IPS-18a (cell line): ENCODE measurements around the gene LYPD6B.

Experiments used
- H3K27ac ChIP-seq: one replicate; pipeline ENCODE4 v1.5.1; 2013; ENCODE audit warnings: low read length
- H3K27me3 ChIP-seq: one replicate; pipeline ENCODE4 v1.6.1; 2013; ENCODE audit warnings: mild to moderate bottlenecking, low read length; ENCODE audit not compliant: control insufficient read depth, insufficient read depth
- H3K36me3 ChIP-seq: one replicate; pipeline ENCODE4 v1.6.1; 2013; ENCODE audit warnings: low read depth, low read length; ENCODE audit not compliant: control insufficient read depth
- H3K4me1 ChIP-seq: one replicate; pipeline ENCODE4 v1.6.1; 2013; ENCODE audit warnings: low read depth, low read length; ENCODE audit not compliant: control insufficient read depth
- H3K4me3 ChIP-seq: one replicate; pipeline ENCODE4 v1.5.1; 2013; ENCODE audit warnings: low read length
- H3K9ac ChIP-seq: one replicate; pipeline ENCODE4 v1.6.1; 2013; ENCODE audit warnings: mild to moderate bottlenecking, low read length, moderate library complexity
- H3K9me3 ChIP-seq: one replicate; pipeline ENCODE4 v1.6.1; 2013; ENCODE audit warnings: low read depth, low read length; ENCODE audit not compliant: control insufficient read depth

Gene LYPD6B

GRCh38 chr2:149082735-149083134 lies 44.2 kb downstream of the LYPD6B start:
- no peaks in the 10 kb centered on the region for H3K27me3 ChIP-seq
- H3K27ac ChIP-seq: no peak overlapping the region
- peaks cover 34% of the 10 kb centered on the region for H3K4me1 ChIP-seq
- no peak overlapping the region for H3K9ac ChIP-seq
- no peaks in the 10 kb centered on the region for H3K9me3 ChIP-seq
- H3K4me3 ChIP-seq: no peak overlapping the region
- no peaks in the 10 kb centered on the region for H3K36me3 ChIP-seq

GRCh38 chr2:149084924-149085795 lies 46.7 kb downstream of the LYPD6B start:
- Histone ChIP-seq H3K27ac (no peak overlapping the region), H3K4me3 (no peak overlapping the region), H3K9ac (no peak overlapping the region), H3K27me3 (no peaks in the 10 kb centered on the region), H3K36me3 (no peaks in the 10 kb centered on the region), H3K4me1 (peaks cover 27% of the 10 kb centered on the region), H3K9me3 (no peaks in the 10 kb centered on the region)

- Histone ChIP-seq H3K9me3 (no peaks in the 10 kb centered on the region), H3K9ac (no peak overlapping the region), H3K4me1 (peaks cover 7% of the 10 kb centered on the region), H3K27ac (no peak overlapping the region), H3K36me3 (no peaks in the 10 kb centered on the region), H3K27me3 (no peaks in the 10 kb centered on the region), H3K4me3 (no peak overlapping the region)
These were observed 49.3 kb downstream of the LYPD6B start for GRCh38 chr2:149087751-149088150.

- H3K9ac ChIP-seq: no peak overlapping the region
- no peaks in the 10 kb centered on the region for H3K27me3 ChIP-seq
- H3K4me3 ChIP-seq: no peak overlapping the region
- H3K36me3 ChIP-seq: no peaks in the 10 kb centered on the region
- H3K4me1 ChIP-seq: no peaks in the 10 kb centered on the region
- H3K27ac ChIP-seq: no peak overlapping the region
- H3K9me3 ChIP-seq: no peaks in the 10 kb centered on the region
These were observed 50.6 kb downstream of the LYPD6B start for GRCh38 chr2:149089068-149089467.

- Histone ChIP-seq H3K9me3 (no peaks in the 10 kb centered on the region), H3K27me3 (no peaks in the 10 kb centered on the region), H3K9ac (no peak overlapping the region), H3K36me3 (no peaks in the 10 kb centered on the region), H3K4me3 (no peak overlapping the region), H3K27ac (no peak overlapping the region), H3K4me1 (no peaks in the 10 kb centered on the region)
These were observed 52.2 kb downstream of the LYPD6B start for GRCh38 chr2:149090706-149091105.

GRCh38 chr2:149093579-149093978 lies 55.1 kb downstream of the LYPD6B start:
- Histone ChIP-seq H3K9ac (no peak overlapping the region), H3K4me1 (no peaks in the 10 kb centered on the region), H3K27ac (no peak overlapping the region), H3K9me3 (no peaks in the 10 kb centered on the region), H3K4me3 (no peak overlapping the region), H3K27me3 (no peaks in the 10 kb centered on the region), H3K36me3 (no peaks in the 10 kb centered on the region)

- no peak overlapping the region for H3K27ac ChIP-seq
- no peaks in the 10 kb centered on the region for H3K4me1 ChIP-seq
- no peak overlapping the region for H3K4me3 ChIP-seq
- no peaks in the 10 kb centered on the region for H3K36me3 ChIP-seq
- no peaks in the 10 kb centered on the region for H3K27me3 ChIP-seq
- H3K9ac ChIP-seq: no peak overlapping the region
- H3K9me3 ChIP-seq: no peaks in the 10 kb centered on the region
These were observed 55.9 kb downstream of the LYPD6B start for GRCh38 chr2:149094217-149095015.

- H3K27ac ChIP-seq: no peak overlapping the region
- H3K27me3 ChIP-seq: no peaks in the 10 kb centered on the region
- no peak overlapping the region for H3K4me3 ChIP-seq
- no peaks in the 10 kb centered on the region for H3K36me3 ChIP-seq
- no peaks in the 10 kb centered on the region for H3K4me1 ChIP-seq
- H3K9ac ChIP-seq: no peak overlapping the region
- no peaks in the 10 kb centered on the region for H3K9me3 ChIP-seq
These were observed 60.2 kb downstream of the LYPD6B start for GRCh38 chr2:149098701-149099100.

- Histone ChIP-seq H3K27me3 (no peaks in the 10 kb centered on the region), H3K4me1 (no peaks in the 10 kb centered on the region), H3K27ac (no peak overlapping the region), H3K4me3 (no peak overlapping the region), H3K9me3 (no peaks in the 10 kb centered on the region), H3K9ac (no peak overlapping the region), H3K36me3 (no peaks in the 10 kb centered on the region)
These were observed 60.8 kb downstream of the LYPD6B start for GRCh38 chr2:149099298-149099697.

- H3K36me3 ChIP-seq: no peaks in the 10 kb centered on the region
- H3K9me3 ChIP-seq: no peaks in the 10 kb centered on the region
- H3K27ac ChIP-seq: no peak overlapping the region
- no peak overlapping the region for H3K9ac ChIP-seq
- H3K27me3 ChIP-seq: no peaks in the 10 kb centered on the region
- H3K4me3 ChIP-seq: no peak overlapping the region
- H3K4me1 ChIP-seq: no peaks in the 10 kb centered on the region
These were observed 62.5 kb downstream of the LYPD6B start for GRCh38 chr2:149100739-149101699.

GRCh38 chr2:149101818-149102217 lies 63.3 kb downstream of the LYPD6B start:
- Histone ChIP-seq H3K9ac (no peak overlapping the region), H3K4me3 (no peak overlapping the region), H3K9me3 (no peaks in the 10 kb centered on the region), H3K27ac (no peak overlapping the region), H3K36me3 (no peaks in the 10 kb centered on the region), H3K27me3 (no peaks in the 10 kb centered on the region), H3K4me1 (no peaks in the 10 kb centered on the region)
